Measurements from ENCODE around the gene NHERF2. TPM values are rescaled to one million over a fixed set of nuclear protein-coding genes. Genes with fewer than 3 reads are reported as not detected.
A peak's percentile ranks its signal among the peaks of the same experiment; 100 is the strongest.

The NHERF2 gene
- total RNA-seq, 3 donors from 2014 or later, result 54.5 to 65.4 (median 60.0) TPM

- ATAC-seq (no peak), DNase-seq (peak in 1 of 3 donors; percentile 47)
- H3K9me3 ChIP-seq, result no peaks in the 10 kb centered on the region
- no peak for TF ChIP-seq CTCF (IDR thresholded peaks at IDR 0.05)
- intact Hi-C loops (cut with DNase I, micrococcal nuclease), result no loop called here
- no peak within 1 kb of the TSS for H3K4me3 ChIP-seq
- H3K4me1 ChIP-seq (ENCODE audit: low read depth), result peaks cover 38% of the 10 kb centered on the region
- no peaks in the 10 kb centered on the region for H3K36me3 ChIP-seq (ENCODE audit: low read depth)
Measured at GRCh38 chr16:2019518-2019920, 7.2 kb upstream of the NHERF2 start, which contains the start of gene NPW. Gene NPW (plus strand): TSS chr16:2019785.

- H3K4me3 ChIP-seq, result no peak overlapping the region
- peak in 1 of 3 donors; percentile 48 for DNase-seq
Measured at GRCh38 chr16:2019921-2020831, 6.5 kb upstream of the NHERF2 start.

GRCh38 chr16:2022723-2023091 lies 4.0 kb upstream of the NHERF2 start:
- Histone ChIP-seq H3K4me1 (ENCODE audit: low read depth) (peaks cover 32% of the 10 kb centered on the region), H3K9me3 (no peaks in the 10 kb centered on the region), H3K4me3 (no peak overlapping the region), H3K36me3 (ENCODE audit: low read depth) (no peaks in the 10 kb centered on the region)
- intact Hi-C loops (cut with DNase I, micrococcal nuclease), result loop anchor here (10.0 kb wide), 2 partner anchors 122 to 132 kb away; partner anchors contain the start of genes RAB26 (in 1 of the 2) and TRAF7 (in 1 of the 2)
- no peak for DNase-seq
- no peak for TF ChIP-seq CTCF (IDR thresholded peaks at IDR 0.05)
- ATAC-seq, result peak; percentile 28

More at GRCh38 chr16:2019921-2020831, 6.5 kb upstream of the NHERF2 start:
- TF ChIP-seq CTCF (IDR thresholded peaks at IDR 0.05), result no peak
- peaks cover 38% of the 10 kb centered on the region for H3K4me1 ChIP-seq (ENCODE audit: low read depth)
- intact Hi-C loops (cut with DNase I, micrococcal nuclease), result loop anchor here (10.0 kb wide), 2 partner anchors 125 to 135 kb away; partner anchors contain the start of genes RAB26 (in 1 of the 2) and TRAF7 (in 1 of the 2)
- H3K9me3 ChIP-seq, result no peaks in the 10 kb centered on the region
- no peaks in the 10 kb centered on the region for H3K36me3 ChIP-seq (ENCODE audit: low read depth)
- no peak for ATAC-seq

GRCh38 chr16:2023092-2024031 lies 3.3 kb upstream of the NHERF2 start:
- ATAC-seq (peak; percentile 95), DNase-seq (peak; percentile 95 to 99 (median 97))
- H3K4me3 ChIP-seq, result peak overlapping the region; percentile 9
- no peaks in the 10 kb centered on the region for H3K36me3 ChIP-seq (ENCODE audit: low read depth)
- peak; percentile 95 for TF ChIP-seq CTCF (IDR thresholded peaks at IDR 0.05)
- H3K4me1 ChIP-seq (ENCODE audit: low read depth), result peaks cover 36% of the 10 kb centered on the region
- intact Hi-C loops (cut with DNase I, micrococcal nuclease), result loop anchor here (10.0 kb wide), 2 partner anchors 121 to 131 kb away; partner anchors contain the start of genes RAB26 (in 1 of the 2) and TRAF7 (in 1 of the 2)
- H3K9me3 ChIP-seq, result no peaks in the 10 kb centered on the region

GRCh38 chr16:2024032-2024420 lies 2.7 kb upstream of the NHERF2 start:
- Histone ChIP-seq H3K36me3 (ENCODE audit: low read depth) (no peaks in the 10 kb centered on the region), H3K4me1 (ENCODE audit: low read depth) (peaks cover 37% of the 10 kb centered on the region), H3K4me3 (no peak overlapping the region), H3K9me3 (no peaks in the 10 kb centered on the region)
- intact Hi-C loops (cut with DNase I, micrococcal nuclease), result loop anchor here (10.0 kb wide), 2 partner anchors 121 to 131 kb away; partner anchors contain the start of genes RAB26 (in 1 of the 2) and TRAF7 (in 1 of the 2)
- TF ChIP-seq CTCF (IDR thresholded peaks at IDR 0.05), result no peak
- DNase-seq (peak in 1 of 3 donors; percentile 37), ATAC-seq (no peak)
